ENCODE measurements around the gene DYNC1LI1.

Gene DYNC1LI1

DNA sequence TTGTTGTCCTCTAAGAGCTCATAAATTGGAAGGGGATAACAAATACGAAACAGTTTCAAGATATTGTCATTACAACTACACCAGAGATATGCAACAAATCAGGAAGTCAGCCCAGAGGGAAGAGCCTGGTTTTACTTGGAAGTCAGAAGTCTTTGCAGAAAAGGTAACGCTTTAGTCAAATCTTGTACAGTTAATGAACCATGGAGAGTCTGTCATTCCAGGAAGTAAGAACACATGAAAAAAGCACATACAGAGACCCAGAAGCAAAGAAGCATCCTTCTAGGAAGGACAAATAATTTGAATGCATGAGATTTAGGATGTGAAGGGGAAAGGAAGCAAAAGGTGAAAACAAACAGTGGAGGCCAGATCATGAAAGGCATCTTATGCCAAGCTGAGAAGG is 19.6 kb downstream of the DYNC1LI1 start:
- CTCF ChIA-PET = no interaction called here
- no peak for DNase-seq (ENCODE audit: low spot score)

GRCh38 chr3:32545305-32545704 is 25.4 kb downstream of the DYNC1LI1 start:
- no peak for DNase-seq (ENCODE audit: low spot score)
- ChIA-PET POLR2A (ENCODE audit: low non-redundant PET) (no interaction called here), CTCF (no interaction called here)
- no peak overlapping the region for H3K27ac ChIP-seq
- TF ChIP-seq, protein P1, sequence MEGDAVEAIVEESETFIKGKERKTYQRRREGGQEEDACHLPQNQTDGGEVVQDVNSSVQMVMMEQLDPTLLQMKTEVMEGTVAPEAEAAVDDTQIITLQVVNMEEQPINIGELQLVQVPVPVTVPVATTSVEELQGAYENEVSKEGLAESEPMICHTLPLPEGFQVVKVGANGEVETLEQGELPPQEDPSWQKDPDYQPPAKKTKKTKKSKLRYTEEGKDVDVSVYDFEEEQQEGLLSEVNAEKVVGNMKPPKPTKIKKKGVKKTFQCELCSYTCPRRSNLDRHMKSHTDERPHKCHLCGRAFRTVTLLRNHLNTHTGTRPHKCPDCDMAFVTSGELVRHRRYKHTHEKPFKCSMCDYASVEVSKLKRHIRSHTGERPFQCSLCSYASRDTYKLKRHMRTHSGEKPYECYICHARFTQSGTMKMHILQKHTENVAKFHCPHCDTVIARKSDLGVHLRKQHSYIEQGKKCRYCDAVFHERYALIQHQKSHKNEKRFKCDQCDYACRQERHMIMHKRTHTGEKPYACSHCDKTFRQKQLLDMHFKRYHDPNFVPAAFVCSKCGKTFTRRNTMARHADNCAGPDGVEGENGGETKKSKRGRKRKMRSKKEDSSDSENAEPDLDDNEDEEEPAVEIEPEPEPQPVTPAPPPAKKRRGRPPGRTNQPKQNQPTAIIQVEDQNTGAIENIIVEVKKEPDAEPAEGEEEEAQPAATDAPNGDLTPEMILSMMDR (conservative IDR thresholded peaks at IDR 0.05; ENCODE audit: low read depth) = no peak

More for the DNA sequence above, 19.6 kb downstream of the DYNC1LI1 start:
- POLR2A ChIA-PET (ENCODE audit: low non-redundant PET) = no interaction called here
- H3K27ac ChIP-seq = no peak overlapping the region
- TF ChIP-seq, protein P1 (conservative IDR thresholded peaks at IDR 0.05; ENCODE audit: low read depth) = no peak

DNA sequence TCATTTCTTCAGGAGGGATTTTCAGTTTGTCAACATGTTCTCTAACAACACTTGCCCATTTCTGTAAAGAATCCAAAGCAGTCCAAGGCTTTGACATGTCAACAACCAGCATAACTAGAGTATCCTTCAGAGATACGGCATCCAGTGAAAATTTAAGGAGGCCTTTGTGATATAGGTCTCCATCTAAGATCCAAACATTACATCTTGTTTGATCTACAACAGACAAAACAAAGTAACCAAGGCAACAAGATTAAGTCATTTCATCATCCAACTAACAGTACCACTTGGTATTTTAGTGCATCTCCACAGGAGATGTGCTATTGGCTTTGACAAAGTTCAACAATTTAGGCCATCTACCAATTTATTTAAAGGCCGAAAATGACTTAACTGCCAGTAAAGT is 25.8 kb downstream of the DYNC1LI1 start:
- POLR2A ChIA-PET (ENCODE audit: low non-redundant PET) = no interaction called here
- CTCF ChIA-PET = no interaction called here
- no peak for DNase-seq (ENCODE audit: low spot score)
- TF ChIP-seq, protein P1 (conservative IDR thresholded peaks at IDR 0.05; ENCODE audit: low read depth) = no peak
- H3K27ac ChIP-seq = no peak overlapping the region

DNA sequence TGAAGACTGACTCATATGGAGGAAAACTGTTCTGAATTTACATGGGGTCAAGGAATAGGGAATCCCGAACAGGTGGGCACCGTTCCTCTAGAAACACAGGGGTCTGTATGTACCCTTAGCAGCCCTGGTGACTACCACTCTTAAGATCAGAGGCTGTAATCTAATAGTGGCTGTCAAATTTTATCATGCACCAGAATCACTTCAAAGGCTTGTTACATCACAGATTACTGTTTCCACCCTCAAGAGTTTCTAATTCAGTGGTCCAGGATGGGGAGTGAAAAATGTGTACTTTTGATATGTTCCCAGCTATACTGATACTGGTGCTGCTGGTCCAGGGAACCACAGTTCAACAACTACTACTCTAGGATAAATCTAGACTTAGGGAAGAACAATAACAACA is 27.9 kb downstream of the DYNC1LI1 start:
- ChIA-PET CTCF (no interaction called here), POLR2A (ENCODE audit: low non-redundant PET) (no interaction called here)

DNA sequence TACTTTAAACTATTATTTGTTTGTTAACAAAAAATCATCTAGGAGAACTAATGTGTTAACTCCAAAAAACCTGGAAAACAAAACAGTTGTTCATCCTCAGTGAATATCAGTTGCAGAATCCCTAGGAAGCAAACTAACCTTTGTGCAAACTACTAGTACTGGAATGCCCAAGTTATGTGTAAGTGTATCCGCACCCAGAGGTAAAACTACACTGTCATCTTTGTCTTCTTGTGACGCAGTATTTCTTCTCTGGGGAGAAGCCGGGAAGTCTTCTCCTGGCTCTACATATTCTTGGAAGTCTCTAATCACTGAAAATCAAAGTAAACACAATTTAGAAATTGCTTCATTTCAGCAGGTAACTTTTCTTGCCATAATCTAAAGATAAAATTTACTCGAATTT is 29.8 kb downstream of the DYNC1LI1 start:
- H3K27ac ChIP-seq = no peak overlapping the region
- POLR2A ChIA-PET (ENCODE audit: low non-redundant PET) = no interaction called here
- CTCF ChIA-PET = no interaction called here
- no peak for DNase-seq (ENCODE audit: low spot score)
- TF ChIP-seq, protein P1 (conservative IDR thresholded peaks at IDR 0.05; ENCODE audit: low read depth) = no peak

More for the DNA sequence above, 27.9 kb downstream of the DYNC1LI1 start:
- TF ChIP-seq, protein P1 (conservative IDR thresholded peaks at IDR 0.05; ENCODE audit: low read depth) = no peak
- H3K27ac ChIP-seq = no peak overlapping the region
- no peak for DNase-seq (ENCODE audit: low spot score)

GRCh38 chr3:32532434-32532833 is 38.2 kb downstream of the DYNC1LI1 start:
- ChIA-PET POLR2A (ENCODE audit: low non-redundant PET) (no interaction called here), CTCF (no interaction called here)
- TF ChIP-seq, protein P1 (conservative IDR thresholded peaks at IDR 0.05; ENCODE audit: low read depth) = no peak
- H3K27ac ChIP-seq = no peak overlapping the region
- DNase-seq (ENCODE audit: low spot score) = no peak

Measured in RWPE1 (cell line).